ENCODE data around the gene CCDC12.

DNA sequence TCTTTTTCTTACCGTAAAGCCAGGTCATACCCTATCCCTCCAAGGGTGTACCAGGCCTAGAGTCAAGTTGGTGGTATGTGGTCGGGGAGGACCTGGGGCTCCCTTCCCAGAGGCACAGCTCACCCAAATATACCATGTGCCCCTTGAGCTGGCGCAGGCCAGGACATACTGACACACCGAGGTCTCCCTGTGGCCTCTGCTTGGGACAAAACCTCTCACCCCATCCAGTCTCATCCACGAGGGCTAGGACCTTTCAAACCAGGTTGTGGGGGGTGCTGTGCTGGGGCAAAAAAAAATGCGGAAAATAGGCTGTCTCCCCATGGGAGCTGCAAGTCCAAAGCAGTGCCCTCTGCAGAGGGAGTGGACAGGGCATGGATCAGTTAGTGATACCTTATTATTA lies 76.2 kb downstream of the CCDC12 start:
- no peak for TF ChIP-seq EZH2phosphoT487 (IDR thresholded peaks at IDR 0.05; ENCODE audit: low read length)
- TF ChIP-seq, protein P1, sequence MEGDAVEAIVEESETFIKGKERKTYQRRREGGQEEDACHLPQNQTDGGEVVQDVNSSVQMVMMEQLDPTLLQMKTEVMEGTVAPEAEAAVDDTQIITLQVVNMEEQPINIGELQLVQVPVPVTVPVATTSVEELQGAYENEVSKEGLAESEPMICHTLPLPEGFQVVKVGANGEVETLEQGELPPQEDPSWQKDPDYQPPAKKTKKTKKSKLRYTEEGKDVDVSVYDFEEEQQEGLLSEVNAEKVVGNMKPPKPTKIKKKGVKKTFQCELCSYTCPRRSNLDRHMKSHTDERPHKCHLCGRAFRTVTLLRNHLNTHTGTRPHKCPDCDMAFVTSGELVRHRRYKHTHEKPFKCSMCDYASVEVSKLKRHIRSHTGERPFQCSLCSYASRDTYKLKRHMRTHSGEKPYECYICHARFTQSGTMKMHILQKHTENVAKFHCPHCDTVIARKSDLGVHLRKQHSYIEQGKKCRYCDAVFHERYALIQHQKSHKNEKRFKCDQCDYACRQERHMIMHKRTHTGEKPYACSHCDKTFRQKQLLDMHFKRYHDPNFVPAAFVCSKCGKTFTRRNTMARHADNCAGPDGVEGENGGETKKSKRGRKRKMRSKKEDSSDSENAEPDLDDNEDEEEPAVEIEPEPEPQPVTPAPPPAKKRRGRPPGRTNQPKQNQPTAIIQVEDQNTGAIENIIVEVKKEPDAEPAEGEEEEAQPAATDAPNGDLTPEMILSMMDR (IDR thresholded peaks at IDR 0.05; ENCODE audit: low read length): no peak
- TF ChIP-seq EZH2 (optimal IDR thresholded peaks at IDR 0.05; ENCODE audit: low read depth, low read length): no peak
